Adipocyte (in vitro differentiated cells): Measurements from ENCODE around the gene AP1B1.
"Not testable (repeated sequence)": the region's sequence is repeated elsewhere in the genome, so short reads cannot be mapped to it uniquely, and the experiment has no call there.

ENCODE experiments used
- DNase-seq: peaks from one replicate; pipeline ENCODE4 v3.0.0-alpha.2; 2015; ENCODE audit warnings: low read depth
- H3K27me3 ChIP-seq: replicated peaks from 2 replicates; pipeline ENCODE4 v1.7.0; 2013; ENCODE audit warnings: mild to moderate bottlenecking, low read length, moderate library complexity; ENCODE audit not compliant: control insufficient read depth, insufficient read depth
- H3K36me3 ChIP-seq: 2 replicates; pipeline ENCODE4 v1.7.0; 2013; ENCODE audit warnings: low read length, mild to moderate bottlenecking, moderate library complexity; ENCODE audit not compliant: control insufficient read depth, insufficient read depth, severe bottlenecking
- H3K4me1 ChIP-seq: 2 replicates; pipeline ENCODE4 v1.7.0; 2013; ENCODE audit warnings: mild to moderate bottlenecking, low read length, moderate library complexity; ENCODE audit not compliant: control insufficient read depth, insufficient read depth
- H3K4me3 ChIP-seq: 2 replicates; pipeline ENCODE4 v1.7.0; 2013; ENCODE audit warnings: mild to moderate bottlenecking, low read length, moderate library complexity
- H3K9ac ChIP-seq: 2 replicates; pipeline ENCODE4 v1.7.0; 2013; ENCODE audit warnings: mild to moderate bottlenecking, low read length, moderate library complexity
- H3K9me3 ChIP-seq: 2 replicates; pipeline ENCODE4 v1.7.0; 2013; ENCODE audit warnings: mild to moderate bottlenecking, low read length, moderate library complexity; ENCODE audit not compliant: control insufficient read depth

Gene AP1B1

GRCh38 chr22:29348041-29348440, 40.3 kb downstream of the AP1B1 start:
- no peak overlapping the region for H3K9ac ChIP-seq
- no peaks in the 10 kb centered on the region for H3K27me3 ChIP-seq
- peaks cover 56% of the 10 kb centered on the region for H3K36me3 ChIP-seq
- DNase-seq, result no peak
- peaks cover 23% of the 10 kb centered on the region for H3K4me1 ChIP-seq
- no peaks in the 10 kb centered on the region for H3K9me3 ChIP-seq
- H3K4me3 ChIP-seq, result no peak overlapping the region

GRCh38 chr22:29346659-29347058, 41.7 kb downstream of the AP1B1 start:
- Histone ChIP-seq H3K4me1 (peaks cover 23% of the 10 kb centered on the region), H3K9me3 (no peaks in the 10 kb centered on the region), H3K36me3 (peaks cover 57% of the 10 kb centered on the region), H3K9ac (peak overlapping the region; percentile 37), H3K4me3 (no peak overlapping the region), H3K27me3 (no peaks in the 10 kb centered on the region)
- DNase-seq, result no peak

- Histone ChIP-seq H3K9me3 (no peaks in the 10 kb centered on the region), H3K27me3 (no peaks in the 10 kb centered on the region), H3K9ac (peak overlapping the region; percentile 37), H3K4me1 (peaks cover 23% of the 10 kb centered on the region), H3K36me3 (peaks cover 57% of the 10 kb centered on the region), H3K4me3 (no peak overlapping the region)
- peak; percentile 15 for DNase-seq
Measured at GRCh38 chr22:29345932-29346331, 42.4 kb downstream of the AP1B1 start.

- H3K9ac ChIP-seq, H3K27me3 ChIP-seq, H3K9me3 ChIP-seq, H3K4me3 ChIP-seq, DNase-seq: not testable (repeated sequence)
- Histone ChIP-seq H3K4me1 (peaks cover 23% of the 10 kb centered on the region), H3K36me3 (peaks cover 57% of the 10 kb centered on the region)
Measured at GRCh38 chr22:29344889-29345288, 43.5 kb downstream of the AP1B1 start.

- Histone ChIP-seq H3K36me3 (peaks cover 55% of the 10 kb centered on the region), H3K4me3 (no peak overlapping the region), H3K9ac (no peak overlapping the region), H3K4me1 (peaks cover 23% of the 10 kb centered on the region), H3K9me3 (no peaks in the 10 kb centered on the region), H3K27me3 (no peaks in the 10 kb centered on the region)
- DNase-seq, result peak; percentile 77
Measured at GRCh38 chr22:29344137-29344536, 44.2 kb downstream of the AP1B1 start.

- DNase-seq, result peak; percentile 41
Measured at GRCh38 chr22:29343313-29343805, 45.0 kb downstream of the AP1B1 start.

GRCh38 chr22:29342577-29343312, 45.6 kb downstream of the AP1B1 start:
- H3K4me3 ChIP-seq, result no peak overlapping the region
- peaks cover 21% of the 10 kb centered on the region for H3K4me1 ChIP-seq
- no peak overlapping the region for H3K9ac ChIP-seq
- peaks cover 55% of the 10 kb centered on the region for H3K36me3 ChIP-seq
- H3K27me3 ChIP-seq, result no peaks in the 10 kb centered on the region
- no peak for DNase-seq
- no peaks in the 10 kb centered on the region for H3K9me3 ChIP-seq

More at GRCh38 chr22:29343313-29343805, 45.0 kb downstream of the AP1B1 start:
- no peak overlapping the region for H3K4me3 ChIP-seq
- H3K36me3 ChIP-seq, result peaks cover 55% of the 10 kb centered on the region
- H3K9me3 ChIP-seq, result no peaks in the 10 kb centered on the region
- H3K27me3 ChIP-seq, result no peaks in the 10 kb centered on the region
- H3K9ac ChIP-seq, result no peak overlapping the region
- peaks cover 23% of the 10 kb centered on the region for H3K4me1 ChIP-seq

- no peak overlapping the region for H3K4me3 ChIP-seq
- peaks cover 54% of the 10 kb centered on the region for H3K36me3 ChIP-seq
- no peaks in the 10 kb centered on the region for H3K9me3 ChIP-seq
- peaks cover 15% of the 10 kb centered on the region for H3K4me1 ChIP-seq
- H3K9ac ChIP-seq, result no peak overlapping the region
- no peak for DNase-seq
- no peaks in the 10 kb centered on the region for H3K27me3 ChIP-seq
Measured at GRCh38 chr22:29342177-29342576, 46.2 kb downstream of the AP1B1 start.

GRCh38 chr22:29341849-29342127, 46.6 kb downstream of the AP1B1 start:
- Histone ChIP-seq H3K36me3 (peaks cover 54% of the 10 kb centered on the region), H3K9ac (no peak overlapping the region), H3K27me3 (no peaks in the 10 kb centered on the region), H3K9me3 (no peaks in the 10 kb centered on the region), H3K4me1 (peaks cover 14% of the 10 kb centered on the region), H3K4me3 (no peak overlapping the region)
- DNase-seq, result no peak

GRCh38 chr22:29341056-29341848, 47.1 kb downstream of the AP1B1 start:
- Histone ChIP-seq H3K4me1 (peaks cover 12% of the 10 kb centered on the region), H3K27me3 (no peaks in the 10 kb centered on the region)

GRCh38 chr22:29340566-29340965, 47.8 kb downstream of the AP1B1 start:
- Histone ChIP-seq H3K9ac (no peak overlapping the region), H3K27me3 (no peaks in the 10 kb centered on the region), H3K36me3 (peaks cover 62% of the 10 kb centered on the region), H3K4me3 (no peak overlapping the region), H3K9me3 (no peaks in the 10 kb centered on the region), H3K4me1 (peaks cover 7% of the 10 kb centered on the region)
- no peak for DNase-seq

More at GRCh38 chr22:29341056-29341848, 47.1 kb downstream of the AP1B1 start:
- Histone ChIP-seq H3K4me3 (no peak overlapping the region), H3K9ac (no peak overlapping the region), H3K9me3 (no peaks in the 10 kb centered on the region), H3K36me3 (peaks cover 56% of the 10 kb centered on the region)
- DNase-seq, result no peak
